Epithelial cell of prostate (primary cell): ENCODE results near the gene FRMPD4.

Experiments used
- DNase-seq: peaks from one replicate; pipeline ENCODE4 v3.0.0-alpha.2; 2011; ENCODE audit warnings: low read depth, low spot score
- H3K27ac ChIP-seq: fragments of 450-650 bp; 2 replicates; pipeline ENCODE4 v1.5.1; 2017; ENCODE audit warnings: mild to moderate bottlenecking

FRMPD4 gene

GRCh38 chrX:12282991-12283390, 144.7 kb downstream of the FRMPD4 start:
- no peak overlapping the region for H3K27ac ChIP-seq
- no peak for DNase-seq

- H3K27ac ChIP-seq: no peak overlapping the region
- no peak for DNase-seq
Observed at GRCh38 chrX:12292996-12293765, 154.9 kb downstream of the FRMPD4 start.

- H3K27ac ChIP-seq: no peak overlapping the region
- no peak for DNase-seq
Observed at GRCh38 chrX:12297353-12297752, 159.1 kb downstream of the FRMPD4 start.

GRCh38 chrX:12301288-12301687, 163.0 kb downstream of the FRMPD4 start:
- DNase-seq: no peak
- H3K27ac ChIP-seq: no peak overlapping the region

DNA sequence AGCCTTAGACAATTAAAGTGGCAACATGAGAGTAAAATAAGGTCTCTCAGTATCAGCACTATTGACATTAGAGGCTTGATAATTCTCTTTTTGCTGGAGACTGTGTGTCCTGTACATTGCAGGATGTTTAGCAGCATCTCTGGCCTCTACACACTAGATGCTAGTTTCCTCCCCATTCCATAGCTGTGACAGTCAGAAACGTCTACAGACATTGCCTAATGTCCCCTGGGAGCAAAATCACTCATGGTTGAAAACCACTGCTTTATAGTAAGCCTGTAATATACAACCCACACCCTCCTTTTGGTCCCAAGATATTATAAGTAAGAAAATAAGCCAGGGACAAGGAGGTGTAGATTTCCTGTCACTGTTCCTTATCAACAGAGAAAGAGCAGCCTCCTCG, 166.0 kb downstream of the FRMPD4 start:
- no peak for DNase-seq
- no peak overlapping the region for H3K27ac ChIP-seq

GRCh38 chrX:12307961-12308360, 169.7 kb downstream of the FRMPD4 start:
- DNase-seq: no peak

GRCh38 chrX:12308420-12308819, 170.1 kb downstream of the FRMPD4 start:
- no peak for DNase-seq
- no peak overlapping the region for H3K27ac ChIP-seq

More at GRCh38 chrX:12307961-12308360, 169.7 kb downstream of the FRMPD4 start:
- H3K27ac ChIP-seq: no peak overlapping the region

DNA sequence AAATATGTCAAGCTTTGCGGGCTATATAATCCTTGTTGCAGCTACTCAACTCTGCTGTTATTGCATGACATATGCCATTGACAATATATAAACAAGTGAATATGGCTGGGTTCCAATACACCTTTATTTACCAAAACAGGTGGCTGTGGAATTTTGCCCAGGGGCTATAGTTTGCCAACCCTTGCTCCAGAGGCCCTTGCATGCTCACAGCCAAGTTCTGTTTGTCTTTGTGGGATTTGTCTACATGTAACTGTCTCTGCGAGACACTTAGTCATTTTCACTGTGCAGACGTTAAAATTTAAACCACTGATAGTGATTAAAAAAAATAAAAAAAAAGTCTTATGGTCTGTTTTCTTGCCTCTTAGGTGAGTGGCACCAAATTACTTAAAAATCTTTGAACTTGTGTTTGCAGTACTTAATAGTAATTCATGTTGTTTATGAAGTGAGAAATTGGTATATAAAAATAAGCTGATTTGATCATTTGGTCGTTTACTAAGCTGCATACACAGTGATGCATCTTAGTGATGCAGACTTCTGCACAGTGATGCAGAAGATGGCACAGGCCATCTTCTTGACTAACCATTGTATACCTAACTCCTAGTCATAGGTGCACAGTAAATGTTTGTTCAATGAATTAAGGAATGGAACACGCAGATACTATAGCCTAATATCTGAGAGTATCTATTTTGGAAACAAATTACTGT, 170.9 kb downstream of the FRMPD4 start:
- no peak for DNase-seq
- H3K27ac ChIP-seq: no peak overlapping the region

DNA sequence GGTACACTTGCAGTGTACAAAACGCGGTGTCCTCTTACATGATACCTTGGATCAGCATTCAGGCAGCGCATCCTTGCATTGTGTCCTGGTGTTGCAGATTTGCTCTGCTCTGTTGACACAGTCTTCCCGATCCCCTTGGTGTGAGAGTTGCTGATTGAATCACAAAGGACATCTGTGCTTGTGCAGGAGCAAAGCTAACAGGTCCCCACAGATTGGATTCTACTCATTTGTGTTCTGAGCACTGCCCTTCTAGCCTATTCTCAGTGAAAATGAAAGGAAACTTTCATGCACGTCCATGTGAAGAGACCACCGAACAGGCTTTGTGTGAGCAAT, 171.4 kb downstream of the FRMPD4 start:
- DNase-seq: no peak
- no peak overlapping the region for H3K27ac ChIP-seq

DNA sequence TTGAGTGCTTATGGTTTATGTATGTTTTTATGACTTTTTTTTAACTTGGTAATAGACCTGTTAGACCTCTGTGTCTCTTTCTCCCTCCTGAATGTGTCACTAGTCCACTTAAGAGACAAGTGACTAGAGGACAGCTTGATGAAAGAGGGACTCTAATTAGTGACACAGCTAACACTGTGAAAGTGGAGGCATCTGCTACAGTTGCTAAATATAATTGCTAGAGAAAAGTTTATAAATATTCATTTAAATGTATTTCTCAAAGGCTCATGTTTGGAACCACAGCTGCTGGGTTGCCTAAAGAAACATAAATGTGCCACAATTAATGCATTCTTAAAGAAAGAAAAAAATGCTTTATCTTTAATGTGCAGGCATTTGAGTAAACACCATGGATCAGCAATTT, 176.4 kb downstream of the FRMPD4 start:
- H3K27ac ChIP-seq: no peak overlapping the region
- no peak for DNase-seq

GRCh38 chrX:12315526-12315925, 177.3 kb downstream of the FRMPD4 start:
- no peak for DNase-seq
- H3K27ac ChIP-seq: no peak overlapping the region

DNA sequence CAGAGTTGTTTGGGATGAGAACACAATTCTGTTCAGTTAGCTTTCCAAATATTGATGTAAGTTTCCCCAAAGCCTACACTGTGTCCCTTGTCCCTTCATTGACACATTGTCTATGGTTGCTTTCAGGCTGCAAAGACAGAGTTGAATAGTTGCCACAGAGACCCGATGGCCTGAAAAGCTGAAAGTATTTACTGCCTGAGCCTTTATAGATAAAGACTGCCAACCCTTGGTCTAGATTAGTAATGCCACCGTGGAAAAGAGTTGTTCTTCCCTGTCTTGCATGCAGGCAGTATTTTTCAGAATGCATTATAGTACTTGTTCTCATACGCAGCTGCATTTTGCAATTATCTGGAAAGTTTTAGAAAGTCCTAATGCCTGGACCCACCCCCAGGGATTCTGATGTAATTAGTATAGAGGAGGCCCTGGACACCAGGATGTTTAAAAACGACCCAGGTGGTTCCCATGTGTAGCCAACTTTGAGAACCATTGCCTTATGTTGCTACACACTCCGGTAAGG, 180.8 kb downstream of the FRMPD4 start:
- DNase-seq: no peak
- no peak overlapping the region for H3K27ac ChIP-seq

DNA sequence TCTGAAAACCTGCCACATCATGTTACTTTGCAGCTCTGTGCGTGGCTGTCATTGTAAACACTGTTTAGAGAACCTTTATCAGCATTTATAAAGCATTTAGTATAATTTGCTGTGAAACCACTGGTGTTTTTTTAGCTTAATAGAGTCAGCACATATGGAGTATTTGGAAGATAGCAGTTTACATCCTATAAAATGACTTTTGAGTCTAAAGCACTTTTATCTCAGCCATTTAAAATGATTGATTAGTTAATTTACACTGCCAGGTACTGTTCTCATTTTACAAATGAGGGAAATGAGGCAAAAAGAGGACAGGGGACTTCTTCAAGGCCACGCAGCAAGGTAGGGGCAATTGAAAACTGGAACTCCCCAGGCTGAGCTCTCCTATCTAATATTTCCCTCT, 181.7 kb downstream of the FRMPD4 start:
- DNase-seq: no peak
- no peak overlapping the region for H3K27ac ChIP-seq

DNA sequence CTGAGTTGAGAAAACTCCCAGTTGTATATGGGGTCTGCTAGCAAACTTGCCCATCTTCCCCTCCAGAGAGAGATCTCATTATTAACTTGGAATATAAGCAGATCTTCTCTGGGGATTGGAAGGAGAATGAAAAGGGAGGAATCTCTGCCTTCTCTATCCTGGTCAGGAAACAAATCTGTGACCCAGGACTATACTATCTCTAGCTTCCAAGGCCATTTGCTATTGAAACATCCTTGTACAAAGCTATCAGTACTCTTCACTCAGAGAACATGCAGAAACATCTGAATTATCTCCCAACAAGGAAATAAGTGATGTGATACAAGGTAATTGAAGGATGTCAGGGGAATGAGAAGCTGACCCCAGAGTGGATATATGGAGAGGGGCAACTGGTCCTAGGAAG, 183.8 kb downstream of the FRMPD4 start:
- DNase-seq: no peak
- no peak overlapping the region for H3K27ac ChIP-seq

DNA sequence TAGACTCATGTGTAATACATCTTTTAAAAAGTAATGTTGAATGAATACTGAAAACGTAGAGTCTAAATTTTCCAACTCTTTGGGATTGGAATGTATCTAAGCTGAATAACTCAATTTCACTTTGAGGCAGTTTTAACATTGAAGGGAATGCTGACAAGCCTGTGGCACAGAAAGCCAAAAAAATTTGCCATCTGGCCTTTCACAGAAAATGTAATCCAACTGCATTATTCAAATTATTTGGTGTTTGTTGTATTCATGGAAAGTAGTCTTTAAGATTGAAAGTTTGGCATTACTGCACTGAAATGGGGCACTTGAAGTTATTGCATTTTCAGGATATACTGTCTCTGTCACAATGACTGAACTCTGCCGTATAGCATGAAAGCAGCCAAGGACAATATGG, 186.9 kb downstream of the FRMPD4 start:
- DNase-seq: no peak
- H3K27ac ChIP-seq: no peak overlapping the region

GRCh38 chrX:12327836-12328235, 189.6 kb downstream of the FRMPD4 start:
- no peak overlapping the region for H3K27ac ChIP-seq
- DNase-seq: no peak

GRCh38 chrX:12329476-12329875, 191.2 kb downstream of the FRMPD4 start:
- DNase-seq: no peak
- no peak overlapping the region for H3K27ac ChIP-seq

GRCh38 chrX:12330841-12331240, 192.6 kb downstream of the FRMPD4 start:
- H3K27ac ChIP-seq: no peak overlapping the region
- no peak for DNase-seq

DNA sequence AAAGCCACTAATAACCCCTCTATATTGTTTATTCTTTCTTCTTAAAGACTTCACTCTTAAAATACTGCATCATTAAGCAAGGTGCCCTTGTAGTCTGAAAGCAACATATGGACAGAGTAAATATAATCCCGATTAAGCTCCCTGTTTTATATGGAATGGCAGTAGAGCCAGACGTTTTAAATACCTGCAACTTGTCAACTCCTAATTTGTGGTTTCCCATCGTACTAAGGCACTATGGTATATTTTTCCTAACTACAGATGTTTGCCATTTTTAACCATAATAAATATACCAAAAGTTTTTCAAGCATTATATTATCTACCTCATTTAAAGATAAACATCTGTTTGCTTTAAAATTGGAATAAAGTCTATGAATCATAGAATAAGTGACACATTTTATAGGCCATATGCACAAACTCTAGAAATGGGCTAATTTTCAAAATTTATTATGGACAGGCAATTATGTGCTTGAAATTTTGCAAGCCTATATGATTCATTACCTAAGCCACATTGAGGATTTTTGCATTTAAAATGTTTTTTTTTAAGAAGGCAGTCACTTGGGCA, 194.6 kb downstream of the FRMPD4 start:
- no peak for DNase-seq
- no peak overlapping the region for H3K27ac ChIP-seq

DNA sequence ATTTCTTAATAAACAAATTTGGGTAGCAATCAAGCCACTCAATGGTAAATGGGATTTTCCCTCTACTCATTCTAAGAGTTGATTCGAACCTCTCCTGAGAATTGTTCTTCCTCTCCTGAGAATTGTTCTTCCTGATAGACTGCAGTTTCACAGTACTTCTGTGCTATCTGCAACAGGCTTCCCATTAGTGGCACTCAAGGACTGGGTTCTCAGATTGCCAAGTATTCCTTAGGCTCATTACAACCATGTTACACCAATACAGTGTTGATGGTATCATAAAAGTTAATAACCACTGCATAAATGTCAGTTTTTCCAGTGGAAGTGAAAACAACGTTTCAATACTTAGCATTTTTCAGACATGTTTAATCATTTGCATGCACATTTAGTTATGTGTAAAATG, 201.6 kb downstream of the FRMPD4 start:
- H3K27ac ChIP-seq: no peak overlapping the region
- no peak for DNase-seq

GRCh38 chrX:12344954-12345353, 206.7 kb downstream of the FRMPD4 start:
- H3K27ac ChIP-seq: no peak overlapping the region
- no peak for DNase-seq
